Measurements from ENCODE around the gene SPAG16.
"Not testable (repeated sequence)": the region's sequence is repeated elsewhere in the genome, so short reads cannot be mapped to it uniquely, and the experiment has no call there.

SPAG16 gene

GRCh38 chr2:213274143-213274542, 10.1 kb upstream of the SPAG16 start:
- DNase-seq: no peak

GRCh38 chr2:213275265-213275664, 9.0 kb upstream of the SPAG16 start:
- no peak for DNase-seq

- DNase-seq: not testable (repeated sequence)
Measured at GRCh38 chr2:213277134-213277533, 7.1 kb upstream of the SPAG16 start.

- no peak for DNase-seq
Measured at GRCh38 chr2:213279116-213279620, 5.1 kb upstream of the SPAG16 start.

GRCh38 chr2:213279971-213280370, 4.3 kb upstream of the SPAG16 start:
- DNase-seq: no peak

- no peak for DNase-seq
Measured at GRCh38 chr2:213281156-213281555, 3.1 kb upstream of the SPAG16 start.

GRCh38 chr2:213285404-213285803, 1.1 kb downstream of the SPAG16 start:
- no peak for DNase-seq

- DNase-seq: no peak
Measured at GRCh38 chr2:213286161-213286560, 1.9 kb downstream of the SPAG16 start.

- DNase-seq: no peak
Measured at GRCh38 chr2:213288913-213289700, 4.8 kb downstream of the SPAG16 start.

GRCh38 chr2:213290501-213290900, 6.2 kb downstream of the SPAG16 start:
- DNase-seq: no peak

GRCh38 chr2:213296270-213296669, 12.0 kb downstream of the SPAG16 start:
- no peak for DNase-seq

GRCh38 chr2:213306316-213306942, 22.2 kb downstream of the SPAG16 start:
- DNase-seq: no peak

GRCh38 chr2:213315168-213315876, 31.1 kb downstream of the SPAG16 start:
- no peak for DNase-seq

GRCh38 chr2:213316001-213316735, 31.9 kb downstream of the SPAG16 start:
- no peak for DNase-seq

- no peak for DNase-seq
Measured at GRCh38 chr2:213317929-213318328, 33.7 kb downstream of the SPAG16 start.

GRCh38 chr2:213320604-213321003, 36.3 kb downstream of the SPAG16 start:
- no peak for DNase-seq

GRCh38 chr2:213336253-213336770, 52.0 kb downstream of the SPAG16 start:
- DNase-seq: no peak

GRCh38 chr2:213353419-213353818, 69.2 kb downstream of the SPAG16 start:
- DNase-seq: no peak

GRCh38 chr2:213376644-213377043, 92.4 kb downstream of the SPAG16 start:
- no peak for DNase-seq

GRCh38 chr2:213407027-213407426, 122.8 kb downstream of the SPAG16 start:
- not testable (repeated sequence) for DNase-seq

- DNase-seq: not testable (repeated sequence)
Measured at GRCh38 chr2:213408426-213409070, 124.3 kb downstream of the SPAG16 start.

- DNase-seq: not testable (repeated sequence)
Measured at GRCh38 chr2:213410687-213411086, 126.4 kb downstream of the SPAG16 start.

Measured in NCI-H2171 (cell line).